Lung (tissue), 12 donors: Measurements from ENCODE around the gene ADGRG1. TPM values are rescaled to one million over a fixed set of nuclear protein-coding genes. Genes with fewer than 3 reads are reported as not detected.
A peak's percentile ranks its signal among the peaks of the same experiment; 100 is the strongest.

Source experiments
- ATAC-seq: fragments of 200-7000 bp; cut with Tn5 transposase; one replicate; pipeline ENCODE4 v1.9.1; 2020; ENCODE audit warnings: moderate number of reproducible peaks; ENCODE audit not compliant: insufficient read depth, low FRiP score
- DNase-seq, 3 donors: peaks; one replicate each; pipeline ENCODE4 v3.0.0-alpha.2; 2013 to 2017
- H3K27ac ChIP-seq, 2 donors: one replicate each; pipeline ENCODE4 v1.5.1; 2013; ENCODE audit warnings: mild to moderate bottlenecking in 2 of 2, moderate library complexity in 2 of 2, control low read depth in 1 of 2, inconsistent platforms in 1 of 2, low read depth in 1 of 2, low read length in 1 of 2
- H3K27me3 ChIP-seq, 3 donors: one replicate each; pipeline ENCODE4 v1.5.1; 2013; ENCODE audit warnings: low read length in 2 of 3; ENCODE audit not compliant: control insufficient read depth in 3 of 3, insufficient read depth in 3 of 3
- H3K36me3 ChIP-seq, 4 donors: one replicate each; pipeline ENCODE4 v1.5.1; 2013; ENCODE audit warnings: low read length in 4 of 4, mild to moderate bottlenecking in 1 of 4, moderate library complexity in 1 of 4; ENCODE audit not compliant: control insufficient read depth in 4 of 4, insufficient read depth in 4 of 4
- H3K4me1 ChIP-seq, 5 donors: one replicate each; pipeline ENCODE4 v1.5.1; 2013; ENCODE audit warnings: low read length in 5 of 5, mild to moderate bottlenecking in 2 of 5, moderate library complexity in 1 of 5; ENCODE audit not compliant: control insufficient read depth in 5 of 5, insufficient read depth in 5 of 5
- H3K4me3 ChIP-seq: one replicate; pipeline ENCODE4 v1.5.1; 2013; ENCODE audit warnings: mild to moderate bottlenecking, control low read depth, moderate library complexity
- H3K9ac ChIP-seq, 2 donors: one replicate each; pipeline ENCODE4 v1.5.1; 2013; ENCODE audit warnings: low read length in 2 of 2, control low read depth in 1 of 2; ENCODE audit not compliant: insufficient read depth in 1 of 2
- H3K9me3 ChIP-seq, 4 donors: one replicate each; pipeline ENCODE4 v1.5.1; 2013; ENCODE audit warnings: low read length in 3 of 4, mild to moderate bottlenecking in 1 of 4, moderate library complexity in 1 of 4; ENCODE audit not compliant: control insufficient read depth in 4 of 4, insufficient read depth in 3 of 4
- CTCF ChIP-seq: IDR thresholded peaks from 2 replicates; pipeline ENCODE4 v1.5.1; 2012; ENCODE audit warnings: mild to moderate bottlenecking; ENCODE audit errors: control extremely low read depth, extremely low read depth
- WGBS, 2 donors: extraction: QIAGEN DNeasy Blood & Tissue Kit; methylation state at CpG; one replicate each; pipeline ENCODE4 v1.1.7; 2013; 5-methylcytosine and 5-hydroxymethylcytosine counted together
- polyA plus RNA-seq, 2 donors: library from polyadenylated mRNA; stranded (reverse); fragments of 200-250 nt; gene quantifications; one replicate each; pipeline ENCODE4 v1.2.1, GENCODE V29; 2013
- total RNA-seq, 2 donors: library from RNA; depleted of rRNA in 1 of 2; stranded (reverse); fragments of >200 nt in 1 of 2; gene quantifications; one replicate each; pipeline ENCODE4 v1.2.1, GENCODE V29; 2014 to 2021
- donor health status: control.
- donor health status: control.
- donor health status: Bipolar disorder and iron deficiency.
- donor health status: healthy.
- donor health status: DM: yes; HTN: yes; CAD: no.

The ADGRG1 gene
- total and polyA plus RNA-seq, 4 donors: 8.8 to 74.4 (median 28.0) TPM

- no peak for TF ChIP-seq CTCF
- H3K9ac ChIP-seq: no peak overlapping the region
- no peak for ATAC-seq
- H3K9me3 ChIP-seq: no peaks in the 10 kb centered on the region
- H3K27me3 ChIP-seq: no peaks in the 10 kb centered on the region
- H3K4me1 ChIP-seq: peaks cover 0 to 27% (median 4%) of the 10 kb centered on the region in 5 donors
- no peaks in the 10 kb centered on the region for H3K36me3 ChIP-seq
- no peak overlapping the region for H3K27ac ChIP-seq
- 70 to 71% methylated on average over 10 of the region's 10 CpGs for WGBS, 2 donors
- DNase-seq: peak; percentile 31 to 54 (median 48)
- no peak overlapping the region for H3K4me3 ChIP-seq
These were observed 72.5 kb downstream of the ADGRG1 start for GRCh38 chr16:57700781-57701551.

- Histone ChIP-seq H3K27me3 (no peaks in the 10 kb centered on the region), H3K4me3 (no peak overlapping the region), H3K27ac (no peak overlapping the region), H3K9ac (no peak overlapping the region), H3K4me1 (peaks cover 0 to 27% (median 4%) of the 10 kb centered on the region in 5 donors), H3K9me3 (no peaks in the 10 kb centered on the region), H3K36me3 (no peaks in the 10 kb centered on the region)
- TF ChIP-seq CTCF: no peak
- WGBS, 2 donors: 82 to 87% methylated on average over 23 of the region's 23 CpGs
- DNase-seq: peak in 1 of 3 donors; percentile 31
- no peak for ATAC-seq
These were observed 73.4 kb downstream of the ADGRG1 start for GRCh38 chr16:57701759-57702371.

- no peak for TF ChIP-seq CTCF
- H3K9me3 ChIP-seq: no peaks in the 10 kb centered on the region
- no peaks in the 10 kb centered on the region for H3K36me3 ChIP-seq
- 93% methylated on average over 11 of the region's 11 CpGs for WGBS, 2 donors
- H3K9ac ChIP-seq: no peak overlapping the region
- no peak overlapping the region for H3K4me3 ChIP-seq
- no peak overlapping the region for H3K27ac ChIP-seq
- ATAC-seq: no peak
- DNase-seq: no peak
- peaks cover 0 to 27% (median 4%) of the 10 kb centered on the region in 5 donors for H3K4me1 ChIP-seq
- no peaks in the 10 kb centered on the region for H3K27me3 ChIP-seq
These were observed 75.1 kb downstream of the ADGRG1 start for GRCh38 chr16:57703416-57704010.
